ENCODE data around the gene DDC. TPM values are rescaled to one million over a fixed set of nuclear protein-coding genes. Genes with fewer than 3 reads are reported as not detected.

The DDC gene
- total and polyA plus RNA-seq, 4 donors, result 27.2 to 74.9 (median 58.6) TPM

DNA sequence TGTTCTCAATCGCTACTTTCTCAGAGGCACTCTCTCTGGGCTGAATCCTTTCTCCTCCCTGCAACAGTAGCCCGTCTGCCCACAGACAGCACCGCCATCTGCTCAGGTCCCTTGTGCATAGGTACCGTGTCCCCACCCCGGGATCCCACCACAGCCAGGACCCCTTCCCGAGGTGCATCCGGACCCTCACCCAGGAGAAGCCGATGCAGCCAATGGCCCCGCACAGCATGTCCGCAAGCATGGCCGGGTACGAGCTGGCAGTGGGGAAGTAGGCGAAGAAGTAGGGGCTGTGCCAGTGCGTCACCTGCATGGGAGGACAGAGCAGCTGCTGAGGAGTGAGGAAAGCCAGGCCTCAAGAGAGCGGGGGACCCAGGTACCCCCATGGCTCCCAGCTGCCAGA is 25.5 kb downstream of the DDC start:
- no peaks in the 10 kb centered on the region for H3K27me3 ChIP-seq (ENCODE audit: control insufficient read depth in 4 of 4, insufficient read depth in 4 of 4, low read length in 3 of 4)
- TF ChIP-seq, protein P1, sequence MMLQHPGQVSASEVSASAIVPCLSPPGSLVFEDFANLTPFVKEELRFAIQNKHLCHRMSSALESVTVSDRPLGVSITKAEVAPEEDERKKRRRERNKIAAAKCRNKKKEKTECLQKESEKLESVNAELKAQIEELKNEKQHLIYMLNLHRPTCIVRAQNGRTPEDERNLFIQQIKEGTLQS (IDR thresholded peaks at IDR 0.05), result no peak
- TF ChIP-seq MAX (IDR thresholded peaks at IDR 0.05), result no peak
- no peak for TF ChIP-seq YY1 (IDR thresholded peaks at IDR 0.05)
- no peak for TF ChIP-seq GABPA (IDR thresholded peaks at IDR 0.05 in 1 of 2, conservative IDR thresholded peaks at IDR 0.05 in 1 of 2)
- TF ChIP-seq FOXA1 (IDR thresholded peaks at IDR 0.05), result no peak
- TF ChIP-seq JUND (IDR thresholded peaks at IDR 0.05), result no peak
- TF ChIP-seq HNF4G (IDR thresholded peaks at IDR 0.05), result no peak
- no peak for TF ChIP-seq REST (IDR thresholded peaks at IDR 0.05)
- WGBS, result 97% methylated on average over 15 of the region's 15 CpGs
- no peak overlapping the region for H3K27ac ChIP-seq (ENCODE audit: low read depth in 1 of 2, low read length in 2 of 2)
- H3K9ac ChIP-seq (ENCODE audit: low read depth in 1 of 2, low read length in 2 of 2), result no peak overlapping the region
- no peak overlapping the region for H3K4me3 ChIP-seq (ENCODE audit: low read depth in 1 of 3, low read length in 3 of 3)
- H3K9me3 ChIP-seq (ENCODE audit: control insufficient read depth in 4 of 4, low read length in 3 of 4), result no peaks in the 10 kb centered on the region
- DNase-seq (ENCODE audit: low spot score), result no peak
- peaks cover 0 to 14% (median 8%) of the 10 kb centered on the region in 4 donors for H3K36me3 ChIP-seq (ENCODE audit: control insufficient read depth in 4 of 4, insufficient read depth in 3 of 4, low read depth in 1 of 4, low read length in 3 of 4)
- peaks cover 0 to 1% (median 0%) of the 10 kb centered on the region in 4 donors for H3K4me1 ChIP-seq (ENCODE audit: control insufficient read depth in 4 of 4, insufficient read depth in 4 of 4, low read length in 3 of 4)

GRCh38 chr7:50538478-50538877 is 26.7 kb downstream of the DDC start:
- Histone ChIP-seq H3K27me3 (ENCODE audit: control insufficient read depth in 4 of 4, insufficient read depth in 4 of 4, low read length in 3 of 4) (no peaks in the 10 kb centered on the region), H3K36me3 (ENCODE audit: control insufficient read depth in 4 of 4, insufficient read depth in 3 of 4, low read depth in 1 of 4, low read length in 3 of 4) (peaks cover 0 to 11% (median 6%) of the 10 kb centered on the region in 4 donors), H3K4me1 (ENCODE audit: control insufficient read depth in 4 of 4, insufficient read depth in 4 of 4, low read length in 3 of 4) (peaks cover 0 to 1% (median 0%) of the 10 kb centered on the region in 4 donors), H3K4me3 (ENCODE audit: low read depth in 1 of 3, low read length in 3 of 3) (no peak overlapping the region), H3K9ac (ENCODE audit: low read depth in 1 of 2, low read length in 2 of 2) (no peak overlapping the region), H3K27ac (ENCODE audit: low read depth in 1 of 2, low read length in 2 of 2) (no peak overlapping the region), H3K9me3 (ENCODE audit: control insufficient read depth in 4 of 4, low read length in 3 of 4) (no peaks in the 10 kb centered on the region)
- TF ChIP-seq EGR1 (IDR thresholded peaks at IDR 0.05; ENCODE audit: low read depth in 2 of 2), result no peak
- no peak for TF ChIP-seq SP1 (IDR thresholded peaks at IDR 0.05)
- TF ChIP-seq YY1 (IDR thresholded peaks at IDR 0.05), result no peak
- TF ChIP-seq HNF4G (IDR thresholded peaks at IDR 0.05), result no peak
- 94% methylated on average over 4 of the region's 4 CpGs for WGBS
- DNase-seq (ENCODE audit: low spot score), result no peak

- 92% methylated on average over 8 of the region's 8 CpGs for WGBS
- H3K9ac ChIP-seq (ENCODE audit: low read depth in 1 of 2, low read length in 2 of 2), result no peak overlapping the region
- peaks cover 0 to 1% (median 0%) of the 10 kb centered on the region in 4 donors for H3K4me1 ChIP-seq (ENCODE audit: control insufficient read depth in 4 of 4, insufficient read depth in 4 of 4, low read length in 3 of 4)
- H3K4me3 ChIP-seq (ENCODE audit: low read depth in 1 of 3, low read length in 3 of 3), result no peak overlapping the region
- H3K36me3 ChIP-seq (ENCODE audit: control insufficient read depth in 4 of 4, insufficient read depth in 3 of 4, low read depth in 1 of 4, low read length in 3 of 4), result peaks cover 0 to 6% (median 4%) of the 10 kb centered on the region in 4 donors
- no peak for DNase-seq (ENCODE audit: low spot score)
- H3K9me3 ChIP-seq (ENCODE audit: control insufficient read depth in 4 of 4, low read length in 3 of 4), result no peaks in the 10 kb centered on the region
- no peak overlapping the region for H3K27ac ChIP-seq (ENCODE audit: low read depth in 1 of 2, low read length in 2 of 2)
- H3K27me3 ChIP-seq (ENCODE audit: control insufficient read depth in 4 of 4, insufficient read depth in 4 of 4, low read length in 3 of 4), result no peaks in the 10 kb centered on the region
- no peak for TF ChIP-seq SP1 (IDR thresholded peaks at IDR 0.05)
- no peak for TF ChIP-seq FOXA2 (IDR thresholded peaks at IDR 0.05)
- TF ChIP-seq MAX (IDR thresholded peaks at IDR 0.05), result no peak
- no peak for TF ChIP-seq GABPA (IDR thresholded peaks at IDR 0.05 in 1 of 2, conservative IDR thresholded peaks at IDR 0.05 in 1 of 2)
- no peak for TF ChIP-seq YY1 (IDR thresholded peaks at IDR 0.05)
- no peak for TF ChIP-seq FOXA1 (IDR thresholded peaks at IDR 0.05)
- TF ChIP-seq JUND (IDR thresholded peaks at IDR 0.05), result no peak
- TF ChIP-seq REST (IDR thresholded peaks at IDR 0.05), result no peak
- TF ChIP-seq HNF4A (conservative IDR thresholded peaks at IDR 0.05), result no peak
- no peak for TF ChIP-seq NR2F2 (IDR thresholded peaks at IDR 0.05)
- TF ChIP-seq, protein P2, sequence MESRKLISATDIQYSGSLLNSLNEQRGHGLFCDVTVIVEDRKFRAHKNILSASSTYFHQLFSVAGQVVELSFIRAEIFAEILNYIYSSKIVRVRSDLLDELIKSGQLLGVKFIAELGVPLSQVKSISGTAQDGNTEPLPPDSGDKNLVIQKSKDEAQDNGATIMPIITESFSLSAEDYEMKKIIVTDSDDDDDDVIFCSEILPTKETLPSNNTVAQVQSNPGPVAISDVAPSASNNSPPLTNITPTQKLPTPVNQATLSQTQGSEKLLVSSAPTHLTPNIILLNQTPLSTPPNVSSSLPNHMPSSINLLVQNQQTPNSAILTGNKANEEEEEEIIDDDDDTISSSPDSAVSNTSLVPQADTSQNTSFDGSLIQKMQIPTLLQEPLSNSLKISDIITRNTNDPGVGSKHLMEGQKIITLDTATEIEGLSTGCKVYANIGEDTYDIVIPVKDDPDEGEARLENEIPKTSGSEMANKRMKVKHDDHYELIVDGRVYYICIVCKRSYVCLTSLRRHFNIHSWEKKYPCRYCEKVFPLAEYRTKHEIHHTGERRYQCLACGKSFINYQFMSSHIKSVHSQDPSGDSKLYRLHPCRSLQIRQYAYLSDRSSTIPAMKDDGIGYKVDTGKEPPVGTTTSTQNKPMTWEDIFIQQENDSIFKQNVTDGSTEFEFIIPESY (IDR thresholded peaks at IDR 0.05), result no peak
- TF ChIP-seq RXRA (IDR thresholded peaks at IDR 0.05), result no peak
- no peak for TF ChIP-seq TAF1 (conservative IDR thresholded peaks at IDR 0.05)
- no peak for TF ChIP-seq EGR1 (IDR thresholded peaks at IDR 0.05; ENCODE audit: low read depth in 2 of 2)
- TF ChIP-seq, protein P1 (IDR thresholded peaks at IDR 0.05), result no peak
- TF ChIP-seq HNF4G (IDR thresholded peaks at IDR 0.05), result no peak
- no peak for TF ChIP-seq RAD21 (IDR thresholded peaks at IDR 0.05)
These were observed 27.8 kb downstream of the DDC start for GRCh38 chr7:50537417-50537816.
